Astrocyte (in vitro differentiated cells and primary cell): ENCODE results near the gene NXPH1. TPM values are rescaled to one million over a fixed set of nuclear protein-coding genes. Genes with fewer than 3 reads are reported as not detected.

ENCODE experiments used
- DNase-seq: peaks from one replicate; pipeline ENCODE4 v3.0.0-alpha.2; 2010; ENCODE audit warnings: low read depth
- FAIRE-seq: peaks from 2 replicates; lab custom pipeline; 2011; peaks lifted over from hg19 to GRCh38; lab: Jason Lieb, UNC
- H2AFZ ChIP-seq: 2 replicates; pipeline ENCODE4 v1.6.0; 2012; ENCODE audit warnings: low read depth, low read length, inconsistent platforms
- H3K27ac ChIP-seq: 2 replicates; pipeline ENCODE4 v1.5.1; 2011; ENCODE audit warnings: low read depth, low read length, inconsistent platforms
- H3K27me3 ChIP-seq: 2 replicates; pipeline ENCODE4 v1.6.0; 2011; ENCODE audit warnings: low read length, inconsistent platforms; ENCODE audit not compliant: insufficient read depth
- H3K36me3 ChIP-seq: 2 replicates; pipeline ENCODE4 v1.5.1; 2011; ENCODE audit warnings: low read length, inconsistent platforms; ENCODE audit not compliant: insufficient read depth
- H3K4me1 ChIP-seq: 2 replicates; pipeline ENCODE4 v1.5.1; 2011; ENCODE audit warnings: low read length, inconsistent platforms; ENCODE audit not compliant: insufficient read depth
- H3K4me2 ChIP-seq: 2 replicates; pipeline ENCODE4 v1.6.0; 2012; ENCODE audit warnings: low read length, inconsistent platforms
- H3K4me3 ChIP-seq: 2 replicates; pipeline ENCODE4 v1.5.1; 2011; ENCODE audit warnings: low read depth, mild to moderate bottlenecking, low read length, inconsistent platforms; ENCODE audit not compliant: insufficient read depth
- H3K79me2 ChIP-seq: 2 replicates; pipeline ENCODE4 v1.6.0; 2012; ENCODE audit warnings: mild to moderate bottlenecking, low read length, inconsistent platforms; ENCODE audit not compliant: insufficient read depth
- H3K9ac ChIP-seq: 2 replicates; pipeline ENCODE4 v1.6.0; 2012; ENCODE audit warnings: mild to moderate bottlenecking, low read length, inconsistent platforms
- H3K9me3 ChIP-seq: 2 replicates; pipeline ENCODE4 v1.5.1; 2012; ENCODE audit warnings: low read depth, mild to moderate bottlenecking, low read length, inconsistent platforms; ENCODE audit not compliant: insufficient read depth
- H4K20me1 ChIP-seq: 2 replicates; pipeline ENCODE4 v1.6.0; 2012; ENCODE audit warnings: low read length, inconsistent platforms; ENCODE audit not compliant: insufficient read depth
- H3K27ac Mint-ChIP-seq: one replicate; pipeline ENCODE4 v1.8.0; 2021; ENCODE audit warnings: mild to moderate bottlenecking, mixed read lengths; ENCODE audit not compliant: unreplicated experiment
- H3K27me3 Mint-ChIP-seq: one replicate; pipeline ENCODE4 v1.8.0; 2021; ENCODE audit warnings: low read depth, mixed read lengths; ENCODE audit not compliant: unreplicated experiment
- H3K36me3 Mint-ChIP-seq: one replicate; pipeline ENCODE4 v1.8.0; 2021; ENCODE audit warnings: low read depth, mixed read lengths; ENCODE audit not compliant: unreplicated experiment
- H3K4me1 Mint-ChIP-seq: one replicate; pipeline ENCODE4 v1.8.0; 2021; ENCODE audit warnings: low read depth, mixed read lengths; ENCODE audit not compliant: unreplicated experiment
- H3K4me3 Mint-ChIP-seq: one replicate; pipeline ENCODE4 v1.8.0; 2021; ENCODE audit warnings: mild to moderate bottlenecking, moderate library complexity, mixed read lengths; ENCODE audit not compliant: unreplicated experiment
- H3K9me3 Mint-ChIP-seq: one replicate; pipeline ENCODE4 v1.8.0; 2021; ENCODE audit warnings: mild to moderate bottlenecking, mixed read lengths; ENCODE audit not compliant: unreplicated experiment
- EZH2 ChIP-seq: IDR thresholded peaks from 2 replicates; pipeline ENCODE4 v1.6.1; 2012; ENCODE audit warnings: mild to moderate bottlenecking, low read length, inconsistent platforms; ENCODE audit not compliant: insufficient read depth
- total RNA-seq: library from RNA; stranded (reverse); gene quantifications from 2 replicates; pipeline ENCODE4 v1.2.1, GENCODE V29; 2021
- TF ChIP-seq, protein P1 (sequence below): IDR thresholded peaks from 2 replicates; pipeline ENCODE4 v1.5.1; 2011; ENCODE audit warnings: low read depth, mild to moderate bottlenecking, inconsistent platforms, low read length, moderate library complexity; ENCODE audit not compliant: insufficient read depth

NXPH1 gene
- total RNA-seq, 1 donor from 2014 or later, result 0.16 TPM

- no peak overlapping the region for H3K4me2 ChIP-seq
- H3K9me3 ChIP-seq, result peaks cover 3% of the 10 kb centered on the region
- H2AFZ ChIP-seq, result no peak overlapping the region
- DNase-seq, result no peak
- no peaks in the 10 kb centered on the region for H3K36me3 ChIP-seq
- no peaks in the 10 kb centered on the region for H3K36me3 Mint-ChIP-seq
- H3K27ac Mint-ChIP-seq, result no peak overlapping the region
- H3K27me3 ChIP-seq, result no peaks in the 10 kb centered on the region
- no peak overlapping the region for H3K4me3 Mint-ChIP-seq
- H3K4me1 ChIP-seq, result no peaks in the 10 kb centered on the region
- no peak overlapping the region for H3K4me3 ChIP-seq
- H3K9ac ChIP-seq, result no peak overlapping the region
- no peaks in the 10 kb centered on the region for H3K4me1 Mint-ChIP-seq
- no peak for TF ChIP-seq EZH2
- TF ChIP-seq, protein P1, sequence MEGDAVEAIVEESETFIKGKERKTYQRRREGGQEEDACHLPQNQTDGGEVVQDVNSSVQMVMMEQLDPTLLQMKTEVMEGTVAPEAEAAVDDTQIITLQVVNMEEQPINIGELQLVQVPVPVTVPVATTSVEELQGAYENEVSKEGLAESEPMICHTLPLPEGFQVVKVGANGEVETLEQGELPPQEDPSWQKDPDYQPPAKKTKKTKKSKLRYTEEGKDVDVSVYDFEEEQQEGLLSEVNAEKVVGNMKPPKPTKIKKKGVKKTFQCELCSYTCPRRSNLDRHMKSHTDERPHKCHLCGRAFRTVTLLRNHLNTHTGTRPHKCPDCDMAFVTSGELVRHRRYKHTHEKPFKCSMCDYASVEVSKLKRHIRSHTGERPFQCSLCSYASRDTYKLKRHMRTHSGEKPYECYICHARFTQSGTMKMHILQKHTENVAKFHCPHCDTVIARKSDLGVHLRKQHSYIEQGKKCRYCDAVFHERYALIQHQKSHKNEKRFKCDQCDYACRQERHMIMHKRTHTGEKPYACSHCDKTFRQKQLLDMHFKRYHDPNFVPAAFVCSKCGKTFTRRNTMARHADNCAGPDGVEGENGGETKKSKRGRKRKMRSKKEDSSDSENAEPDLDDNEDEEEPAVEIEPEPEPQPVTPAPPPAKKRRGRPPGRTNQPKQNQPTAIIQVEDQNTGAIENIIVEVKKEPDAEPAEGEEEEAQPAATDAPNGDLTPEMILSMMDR, result no peak
- no peaks in the 10 kb centered on the region for H3K27me3 Mint-ChIP-seq
- H4K20me1 ChIP-seq, result no peaks in the 10 kb centered on the region
- H3K79me2 ChIP-seq, result no peaks in the 10 kb centered on the region
- H3K9me3 Mint-ChIP-seq, result peaks cover 2% of the 10 kb centered on the region
- H3K27ac ChIP-seq, result no peak overlapping the region
- FAIRE-seq, result no peak
Observed at GRCh38 chr7:8582728-8583127, 149.3 kb downstream of the NXPH1 start.

DNA sequence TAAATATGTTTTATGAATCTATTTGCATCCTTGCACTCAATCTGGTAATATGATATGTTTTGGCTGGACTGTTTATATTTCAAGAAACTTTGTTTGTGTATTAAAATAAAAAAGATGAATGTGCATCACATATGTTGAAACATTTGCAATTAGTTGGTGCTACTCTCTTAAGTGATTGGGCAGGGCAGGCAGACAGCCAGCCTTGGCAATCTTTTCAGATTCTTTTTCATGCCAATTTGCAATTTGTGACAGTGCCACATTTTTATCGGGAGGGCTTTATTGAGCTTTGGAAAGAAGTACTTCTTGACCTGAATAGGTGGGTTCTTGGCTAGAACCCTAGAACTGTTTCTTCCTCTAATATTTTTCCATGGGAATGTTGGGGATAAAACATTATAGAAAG lies 152.2 kb downstream of the NXPH1 start:
- Histone ChIP-seq H3K36me3 (no peaks in the 10 kb centered on the region), H3K79me2 (no peaks in the 10 kb centered on the region), H3K4me2 (no peak overlapping the region), H3K4me3 (no peak overlapping the region), H3K9ac (no peak overlapping the region), H3K4me1 (no peaks in the 10 kb centered on the region), H3K27ac (no peak overlapping the region), H4K20me1 (no peaks in the 10 kb centered on the region), H2AFZ (no peak overlapping the region), H3K9me3 (no peaks in the 10 kb centered on the region), H3K27me3 (no peaks in the 10 kb centered on the region)
- no peak for DNase-seq
- peaks cover 2% of the 10 kb centered on the region for H3K9me3 Mint-ChIP-seq
- no peak for FAIRE-seq
- TF ChIP-seq, protein P1, result no peak
- TF ChIP-seq EZH2, result no peak
- no peaks in the 10 kb centered on the region for H3K36me3 Mint-ChIP-seq
- H3K4me3 Mint-ChIP-seq, result no peak overlapping the region
- no peak overlapping the region for H3K27ac Mint-ChIP-seq
- H3K27me3 Mint-ChIP-seq, result no peaks in the 10 kb centered on the region
- H3K4me1 Mint-ChIP-seq, result no peaks in the 10 kb centered on the region

- TF ChIP-seq, protein P1, result no peak
- TF ChIP-seq EZH2, result no peak
Observed at GRCh38 chr7:8590225-8590624, 156.8 kb downstream of the NXPH1 start.

More at GRCh38 chr7:8590225-8590624, 156.8 kb downstream of the NXPH1 start:
- H4K20me1 ChIP-seq, result no peaks in the 10 kb centered on the region
- no peaks in the 10 kb centered on the region for H3K79me2 ChIP-seq
- no peak overlapping the region for H2AFZ ChIP-seq
- Mint-ChIP-seq H3K27ac (no peak overlapping the region), H3K27me3 (no peaks in the 10 kb centered on the region), H3K9me3 (no peaks in the 10 kb centered on the region), H3K4me3 (no peak overlapping the region), H3K36me3 (no peaks in the 10 kb centered on the region), H3K4me1 (no peaks in the 10 kb centered on the region)
- H3K27ac ChIP-seq, result no peak overlapping the region
- DNase-seq (no peak), FAIRE-seq (no peak)
- H3K36me3 ChIP-seq, result no peaks in the 10 kb centered on the region
- H3K4me1 ChIP-seq, result no peaks in the 10 kb centered on the region
- no peak overlapping the region for H3K9ac ChIP-seq
- no peak overlapping the region for H3K4me3 ChIP-seq
- H3K9me3 ChIP-seq, result peaks cover 3% of the 10 kb centered on the region
- no peaks in the 10 kb centered on the region for H3K27me3 ChIP-seq
- no peak overlapping the region for H3K4me2 ChIP-seq
